ENCODE measurements around the gene OR8A1. TPM values are rescaled to one million over a fixed set of nuclear protein-coding genes. Genes with fewer than 3 reads are reported as not detected.
"Not testable (repeated sequence)": the region's sequence is repeated elsewhere in the genome, so short reads cannot be mapped to it uniquely, and the experiment has no call there.

The OR8A1 gene
- total RNA-seq, 1 donor from 2014 or later, result not detected

DNA sequence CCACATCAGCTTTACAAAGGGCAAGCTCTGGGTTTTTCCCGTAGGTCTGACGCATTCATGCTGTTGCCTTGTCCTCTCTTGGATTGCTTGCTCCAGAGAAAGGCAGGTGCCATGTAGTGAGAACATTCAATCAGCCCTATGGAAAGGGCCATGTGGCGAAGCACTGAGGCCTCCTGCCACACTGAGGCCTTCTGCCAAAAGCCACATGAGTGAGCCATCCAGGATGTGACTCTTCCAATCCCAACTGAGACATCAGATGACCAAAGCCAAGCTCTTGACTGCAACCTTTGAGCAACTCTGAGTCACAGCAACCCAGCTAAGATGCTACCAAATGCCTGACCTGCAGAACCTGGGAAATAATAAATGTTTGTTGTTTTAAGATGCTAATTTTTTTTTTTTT lies 32.4 kb downstream of the OR8A1 start:
- H3K27me3 Mint-ChIP-seq, result peaks cover 10% of the 10 kb centered on the region
- no peaks in the 10 kb centered on the region for H3K36me3 Mint-ChIP-seq
- H3K4me1 Mint-ChIP-seq (ENCODE audit: unreplicated experiment), result peaks cover 7% of the 10 kb centered on the region
- DNase-seq (ENCODE audit: extremely low spot score, unreplicated experiment), result no peak
- no peak overlapping the region for H3K27ac Mint-ChIP-seq
- no peak overlapping the region for H3K4me3 Mint-ChIP-seq
- H3K9me3 Mint-ChIP-seq, result no peaks in the 10 kb centered on the region
- TF ChIP-seq, protein P1, sequence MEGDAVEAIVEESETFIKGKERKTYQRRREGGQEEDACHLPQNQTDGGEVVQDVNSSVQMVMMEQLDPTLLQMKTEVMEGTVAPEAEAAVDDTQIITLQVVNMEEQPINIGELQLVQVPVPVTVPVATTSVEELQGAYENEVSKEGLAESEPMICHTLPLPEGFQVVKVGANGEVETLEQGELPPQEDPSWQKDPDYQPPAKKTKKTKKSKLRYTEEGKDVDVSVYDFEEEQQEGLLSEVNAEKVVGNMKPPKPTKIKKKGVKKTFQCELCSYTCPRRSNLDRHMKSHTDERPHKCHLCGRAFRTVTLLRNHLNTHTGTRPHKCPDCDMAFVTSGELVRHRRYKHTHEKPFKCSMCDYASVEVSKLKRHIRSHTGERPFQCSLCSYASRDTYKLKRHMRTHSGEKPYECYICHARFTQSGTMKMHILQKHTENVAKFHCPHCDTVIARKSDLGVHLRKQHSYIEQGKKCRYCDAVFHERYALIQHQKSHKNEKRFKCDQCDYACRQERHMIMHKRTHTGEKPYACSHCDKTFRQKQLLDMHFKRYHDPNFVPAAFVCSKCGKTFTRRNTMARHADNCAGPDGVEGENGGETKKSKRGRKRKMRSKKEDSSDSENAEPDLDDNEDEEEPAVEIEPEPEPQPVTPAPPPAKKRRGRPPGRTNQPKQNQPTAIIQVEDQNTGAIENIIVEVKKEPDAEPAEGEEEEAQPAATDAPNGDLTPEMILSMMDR (conservative IDR thresholded peaks at IDR 0.05), result no peak

DNA sequence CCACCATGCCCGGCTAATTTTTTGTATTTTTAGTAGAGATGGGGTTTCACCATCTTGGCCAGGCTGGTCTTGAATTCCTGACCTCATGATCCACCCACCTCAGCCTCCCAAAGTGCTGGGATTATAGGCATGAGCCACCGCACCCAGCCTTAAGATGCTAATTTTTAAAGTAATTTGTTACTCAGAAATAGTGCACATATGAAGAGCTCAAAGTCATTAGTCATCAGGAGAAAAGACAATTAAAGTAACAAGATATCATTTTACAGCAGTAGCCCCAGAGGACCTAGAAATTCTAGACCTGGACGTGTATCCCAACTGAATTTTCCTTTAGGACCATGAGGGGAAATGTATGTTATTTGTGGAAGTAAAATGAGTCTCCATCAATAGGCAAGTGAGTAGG lies 32.9 kb downstream of the OR8A1 start:
- H3K4me3 Mint-ChIP-seq; H3K4me1 Mint-ChIP-seq (ENCODE audit: unreplicated experiment); H3K27me3 Mint-ChIP-seq; DNase-seq (ENCODE audit: extremely low spot score, unreplicated experiment); H3K9me3 Mint-ChIP-seq; H3K27ac Mint-ChIP-seq; H3K36me3 Mint-ChIP-seq: not testable (repeated sequence)

- Mint-ChIP-seq H3K27me3 (no peaks in the 10 kb centered on the region), H3K4me1 (ENCODE audit: unreplicated experiment) (peaks cover 5% of the 10 kb centered on the region), H3K9me3 (no peaks in the 10 kb centered on the region)
Observed at GRCh38 chr11:124605719-124606118, 35.9 kb downstream of the OR8A1 start.

DNA sequence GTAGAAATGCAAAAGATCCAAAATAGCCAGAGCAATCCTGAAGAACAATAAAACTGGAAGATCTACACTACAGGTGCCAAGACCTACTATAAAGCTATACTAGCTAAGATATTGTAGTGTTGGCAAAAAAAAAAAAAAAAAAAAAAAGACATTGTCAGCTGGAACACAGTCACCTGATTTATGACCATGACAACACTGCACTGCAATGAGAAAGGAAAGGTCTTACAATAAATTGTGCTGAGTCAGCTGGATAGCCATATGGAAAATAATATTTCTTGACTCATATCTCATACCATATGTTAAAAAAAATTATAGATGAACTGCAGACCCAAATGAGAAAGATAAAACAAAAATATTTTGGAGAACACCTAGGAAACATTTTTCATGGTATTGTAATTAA lies 38.4 kb downstream of the OR8A1 start:
- Mint-ChIP-seq H3K9me3 (no peaks in the 10 kb centered on the region), H3K4me1 (ENCODE audit: unreplicated experiment) (no peaks in the 10 kb centered on the region), H3K27me3 (peaks cover 3% of the 10 kb centered on the region), H3K4me3 (no peak overlapping the region), H3K27ac (no peak overlapping the region), H3K36me3 (no peaks in the 10 kb centered on the region)
- no peak for DNase-seq (ENCODE audit: extremely low spot score, unreplicated experiment)
- TF ChIP-seq, protein P1 (conservative IDR thresholded peaks at IDR 0.05), result no peak

More at GRCh38 chr11:124605719-124606118, 35.9 kb downstream of the OR8A1 start:
- DNase-seq (ENCODE audit: extremely low spot score, unreplicated experiment), result no peak
- Mint-ChIP-seq H3K36me3 (no peaks in the 10 kb centered on the region), H3K4me3 (no peak overlapping the region), H3K27ac (no peak overlapping the region)
- TF ChIP-seq, protein P1 (conservative IDR thresholded peaks at IDR 0.05), result no peak

- no peak overlapping the region for H3K4me3 Mint-ChIP-seq
- no peaks in the 10 kb centered on the region for H3K9me3 Mint-ChIP-seq
- TF ChIP-seq, protein P1 (conservative IDR thresholded peaks at IDR 0.05), result no peak
- no peak for DNase-seq (ENCODE audit: extremely low spot score, unreplicated experiment)
- H3K27me3 Mint-ChIP-seq, result peaks cover 9% of the 10 kb centered on the region
- no peak overlapping the region for H3K27ac Mint-ChIP-seq
- no peaks in the 10 kb centered on the region for H3K36me3 Mint-ChIP-seq
- no peaks in the 10 kb centered on the region for H3K4me1 Mint-ChIP-seq (ENCODE audit: unreplicated experiment)
Observed at GRCh38 chr11:124610295-124610694, 40.5 kb downstream of the OR8A1 start.

DNA sequence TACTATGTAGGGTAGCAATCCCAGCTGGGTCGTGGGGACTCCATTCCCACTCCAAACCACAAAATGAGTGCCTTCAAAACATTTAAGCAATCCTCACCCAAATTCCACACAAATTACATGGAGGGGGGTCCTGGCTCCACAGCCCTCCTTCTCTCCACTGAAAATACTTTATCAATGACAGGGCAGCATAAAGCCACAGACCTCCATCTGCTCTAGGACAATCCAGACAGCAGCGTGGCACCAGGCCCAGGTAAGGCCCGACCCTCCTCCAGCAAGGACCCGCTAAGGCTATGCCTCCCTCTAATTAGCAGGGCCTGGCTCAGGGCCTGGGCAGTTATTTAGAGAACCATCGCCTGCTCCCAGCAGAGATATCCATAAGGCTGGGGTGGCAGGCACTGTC lies 41.3 kb downstream of the OR8A1 start, which contains the start of gene PANX3:
Gene PANX3 (plus strand): TSS at position 365 of the 400 bp plus-strand sequence. CDS start 129 bp downstream, outside the sequence.
- peaks cover 11% of the 10 kb centered on the region for H3K27me3 Mint-ChIP-seq
- no peak within 1 kb of the TSS for H3K4me3 Mint-ChIP-seq
- H3K36me3 Mint-ChIP-seq, result no peaks in the 10 kb centered on the region
- H3K27ac Mint-ChIP-seq, result no peak within 1 kb of the TSS
- H3K4me1 Mint-ChIP-seq (ENCODE audit: unreplicated experiment), result no peaks in the 10 kb centered on the region
- H3K9me3 Mint-ChIP-seq, result no peaks in the 10 kb centered on the region
- TF ChIP-seq, protein P1 (conservative IDR thresholded peaks at IDR 0.05), result no peak
- no peak for DNase-seq (ENCODE audit: extremely low spot score, unreplicated experiment)
